Skeletal muscle satellite cell (primary cell): ENCODE measurements around the gene CDC7. TPM values are rescaled to one million over a fixed set of nuclear protein-coding genes. Genes with fewer than 3 reads are reported as not detected.
"Not testable (repeated sequence)": the region's sequence is repeated elsewhere in the genome, so short reads cannot be mapped to it uniquely, and the experiment has no call there.

ENCODE experiments used
- H3K27me3 ChIP-seq: 2 replicates; pipeline ENCODE4 v1.7.0; 2013; ENCODE audit warnings: low read length; ENCODE audit not compliant: control insufficient read depth, insufficient read depth
- H3K36me3 ChIP-seq: 2 replicates; pipeline ENCODE4 v1.7.0; 2013; ENCODE audit warnings: mild to moderate bottlenecking, control low read depth, low read length; ENCODE audit not compliant: insufficient read depth
- H3K4me1 ChIP-seq: 2 replicates; pipeline ENCODE4 v1.7.0; 2013; ENCODE audit warnings: low read length; ENCODE audit not compliant: control insufficient read depth, insufficient read depth
- H3K4me2 ChIP-seq: 2 replicates; pipeline ENCODE4 v1.7.0; 2013; ENCODE audit warnings: mild to moderate bottlenecking, low read length
- H3K4me3 ChIP-seq: 2 replicates; pipeline ENCODE4 v1.7.0; 2013; ENCODE audit warnings: low read length
- H3K9ac ChIP-seq: 2 replicates; pipeline ENCODE4 v1.7.0; 2013; ENCODE audit warnings: mild to moderate bottlenecking, low read depth, low read length, moderate library complexity
- H3K9me3 ChIP-seq: replicated peaks from 2 replicates; pipeline ENCODE4 v1.7.0; 2013; ENCODE audit warnings: mild to moderate bottlenecking, control low read depth, low read length
- total RNA-seq: library from RNA; depleted of rRNA; stranded (reverse); fragments of >200 nt; gene quantifications from 2 replicates; pipeline ENCODE4 v1.2.3, GENCODE V29; 2012; rRNA removed

CDC7 gene
- 5.8 and 6.8 TPM in 2 replicates for total RNA-seq

DNA sequence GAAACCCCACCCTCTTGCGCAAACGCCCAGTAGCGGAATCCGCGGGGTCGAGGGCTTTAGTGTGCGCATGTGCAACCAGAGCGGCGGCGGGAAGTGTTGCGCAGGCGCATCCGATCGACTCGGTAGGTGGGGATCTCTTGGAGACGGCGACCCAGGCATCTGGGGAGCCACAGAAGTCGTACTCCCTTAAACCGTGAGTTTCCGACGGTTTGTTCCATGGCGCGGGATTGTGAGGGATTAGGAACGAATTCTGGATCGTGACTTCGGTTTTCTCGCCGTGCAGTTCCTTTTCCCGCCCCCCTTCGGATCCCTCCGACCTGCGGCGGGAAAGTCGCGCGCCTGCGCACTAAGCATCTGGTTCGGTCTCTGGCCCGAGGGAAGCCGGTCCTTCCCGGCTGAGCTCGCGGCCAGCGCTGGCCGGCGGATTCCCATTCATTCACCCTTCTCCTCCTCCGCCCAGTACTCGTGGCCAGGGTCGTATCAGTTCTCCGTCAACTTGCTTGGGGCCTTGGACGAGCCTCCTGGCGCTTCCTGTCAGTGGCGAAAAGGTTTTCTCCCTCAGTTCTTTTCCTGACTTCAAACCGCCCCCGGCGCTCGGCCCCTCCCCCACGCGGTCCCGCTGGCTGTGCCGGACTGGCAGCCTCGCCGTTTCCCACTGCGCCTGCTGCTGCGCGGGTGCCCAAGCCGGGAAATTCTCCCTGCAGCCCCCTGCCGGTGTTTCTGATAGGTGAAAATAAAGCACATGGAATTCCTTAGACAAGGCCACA is at the start of gene CDC7:
Gene CDC7 (plus strand): TSS at position 96 of the 767 bp plus-strand sequence. CDS start 866 bp downstream, outside the sequence.
- H3K4me2 ChIP-seq, result peak within 1 kb of the TSS; percentile 94
- H3K9ac ChIP-seq, result peak within 1 kb of the TSS; percentile 86
- peaks cover 15% of the 10 kb centered on the region for H3K4me1 ChIP-seq
- no peaks in the 10 kb centered on the region for H3K36me3 ChIP-seq
- peak within 1 kb of the TSS; percentile 90 for H3K4me3 ChIP-seq
- H3K9me3 ChIP-seq, result no peaks in the 10 kb centered on the region
- H3K27me3 ChIP-seq, result no peaks in the 10 kb centered on the region

DNA sequence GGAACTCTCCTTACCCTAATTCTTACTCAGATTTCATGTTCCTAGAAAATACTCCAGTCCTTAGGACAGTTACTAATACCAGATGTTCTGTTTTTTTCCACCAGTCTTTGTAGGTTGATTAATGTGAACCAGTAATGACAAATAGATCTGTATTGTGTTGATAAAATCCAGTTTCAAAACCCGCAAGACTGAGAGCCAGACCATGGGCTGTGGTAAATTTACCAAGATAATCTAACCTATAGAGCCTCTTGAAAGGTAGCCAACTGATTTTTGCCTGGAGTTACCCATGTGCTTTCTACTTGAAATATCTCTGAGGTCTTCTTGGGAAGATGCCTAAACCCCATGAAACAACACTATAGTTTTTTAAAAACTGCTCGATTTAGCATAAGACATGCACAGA is 46.5 kb upstream of the CDC7 start:
- no peak overlapping the region for H3K4me2 ChIP-seq
- no peaks in the 10 kb centered on the region for H3K9me3 ChIP-seq
- H3K36me3 ChIP-seq, result no peaks in the 10 kb centered on the region
- H3K27me3 ChIP-seq, result peaks cover 3% of the 10 kb centered on the region
- H3K9ac ChIP-seq, result no peak overlapping the region
- no peak overlapping the region for H3K4me3 ChIP-seq
- H3K4me1 ChIP-seq, result no peaks in the 10 kb centered on the region

DNA sequence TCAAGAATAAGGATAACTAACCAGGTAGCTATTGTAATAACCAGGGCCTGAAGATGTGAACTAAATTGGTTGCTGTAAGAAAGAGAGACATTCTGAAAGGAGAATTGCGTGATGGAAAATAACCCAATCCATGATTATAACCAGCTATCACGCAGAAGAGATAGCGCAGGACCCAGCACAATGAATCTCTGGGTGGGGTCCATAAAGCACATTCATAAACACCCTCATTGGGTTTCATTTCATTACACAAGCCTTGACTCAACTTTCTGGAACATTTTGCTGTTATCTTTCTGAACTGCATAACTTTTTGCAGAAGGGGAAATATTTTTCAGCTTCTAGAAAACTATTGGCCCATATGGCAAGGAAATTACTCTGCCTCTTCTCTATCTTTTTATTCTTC is 45.3 kb upstream of the CDC7 start:
- H3K4me1 ChIP-seq, result no peaks in the 10 kb centered on the region
- H3K9ac ChIP-seq, result no peak overlapping the region
- H3K9me3 ChIP-seq, result no peaks in the 10 kb centered on the region

DNA sequence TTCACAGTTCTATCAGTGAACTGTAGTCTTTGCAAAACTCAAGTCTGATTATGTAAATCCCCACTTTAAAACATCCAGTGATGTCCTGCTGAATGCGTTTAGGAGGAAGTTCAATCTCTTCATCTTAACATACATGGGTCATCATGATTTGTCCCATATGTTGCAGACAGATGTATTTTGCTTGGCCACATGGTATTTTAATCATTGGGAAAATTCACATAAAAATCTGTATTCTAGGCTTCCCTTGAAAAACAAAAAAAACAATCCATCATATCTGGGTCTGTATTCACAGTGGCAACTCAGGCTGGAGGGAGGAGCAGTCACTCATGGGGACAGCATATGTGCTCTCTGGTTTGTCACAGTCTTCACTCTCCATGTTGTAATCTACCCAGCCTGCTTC is 44.8 kb upstream of the CDC7 start:
- no peaks in the 10 kb centered on the region for H3K9me3 ChIP-seq
- no peak overlapping the region for H3K4me3 ChIP-seq
- no peaks in the 10 kb centered on the region for H3K4me1 ChIP-seq
- no peak overlapping the region for H3K4me2 ChIP-seq
- no peak overlapping the region for H3K9ac ChIP-seq
- peaks cover 3% of the 10 kb centered on the region for H3K27me3 ChIP-seq
- no peaks in the 10 kb centered on the region for H3K36me3 ChIP-seq

More for the DNA sequence above, 45.3 kb upstream of the CDC7 start:
- peaks cover 3% of the 10 kb centered on the region for H3K27me3 ChIP-seq
- H3K4me3 ChIP-seq, result no peak overlapping the region
- H3K36me3 ChIP-seq, result no peaks in the 10 kb centered on the region
- no peak overlapping the region for H3K4me2 ChIP-seq

DNA sequence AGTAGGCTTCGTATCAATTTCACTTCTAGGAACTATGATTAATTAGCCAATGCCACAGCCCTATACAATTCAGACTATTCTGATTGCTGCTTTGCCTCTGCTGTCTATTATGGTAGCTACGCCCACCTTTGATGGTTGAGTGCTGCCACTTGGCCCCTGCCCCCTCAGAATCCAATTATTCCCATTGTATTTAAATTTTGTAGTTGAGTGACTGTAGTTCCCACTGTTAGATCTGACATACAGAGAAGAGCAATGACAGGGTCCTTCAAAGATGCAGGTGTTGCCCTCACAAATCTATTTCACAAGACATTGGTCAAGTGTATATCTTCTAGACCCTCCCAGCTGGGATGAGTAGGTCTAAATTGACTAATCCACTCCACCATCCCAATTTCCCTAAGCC is 35.3 kb upstream of the CDC7 start:
- H3K4me2 ChIP-seq, H3K27me3 ChIP-seq, H3K9ac ChIP-seq, H3K9me3 ChIP-seq, H3K4me3 ChIP-seq, H3K4me1 ChIP-seq, H3K36me3 ChIP-seq: not testable (repeated sequence)

DNA sequence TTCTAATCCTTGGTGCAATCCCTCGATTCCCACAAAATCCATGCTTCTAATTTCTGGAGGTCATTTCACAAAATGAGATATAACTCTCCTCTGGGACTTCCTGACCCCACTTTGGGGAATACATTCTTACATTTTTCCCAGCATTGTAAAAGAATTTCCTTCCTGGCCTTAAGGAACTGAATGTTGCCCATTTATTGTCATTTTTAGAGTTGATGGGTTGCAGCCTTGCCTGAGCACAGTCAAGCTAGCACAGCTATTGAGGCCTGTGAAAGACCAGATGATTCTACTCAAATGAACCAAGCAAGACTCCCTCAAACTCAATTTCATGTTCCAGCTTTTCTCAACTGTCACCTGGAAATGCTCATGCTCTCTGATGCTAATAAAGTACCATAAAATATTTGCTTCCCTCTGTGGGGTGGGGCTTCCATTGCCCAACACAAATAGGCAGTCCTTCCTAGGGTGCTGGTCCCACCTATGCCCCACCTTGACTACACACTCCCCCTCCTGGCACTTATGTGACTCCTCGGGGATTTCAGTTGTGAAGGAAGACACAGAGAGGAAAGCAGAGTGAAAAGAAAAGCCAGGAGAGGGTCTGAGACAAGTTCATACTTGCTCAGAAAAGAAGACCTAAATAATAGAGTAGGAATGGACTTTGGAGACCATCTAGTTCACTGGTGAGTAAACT is 24.0 kb upstream of the CDC7 start:
- Histone ChIP-seq H3K9me3 (no peaks in the 10 kb centered on the region), H3K4me3 (no peak overlapping the region), H3K4me1 (no peaks in the 10 kb centered on the region), H3K27me3 (peaks cover 2% of the 10 kb centered on the region), H3K4me2 (no peak overlapping the region), H3K36me3 (no peaks in the 10 kb centered on the region), H3K9ac (no peak overlapping the region)

DNA sequence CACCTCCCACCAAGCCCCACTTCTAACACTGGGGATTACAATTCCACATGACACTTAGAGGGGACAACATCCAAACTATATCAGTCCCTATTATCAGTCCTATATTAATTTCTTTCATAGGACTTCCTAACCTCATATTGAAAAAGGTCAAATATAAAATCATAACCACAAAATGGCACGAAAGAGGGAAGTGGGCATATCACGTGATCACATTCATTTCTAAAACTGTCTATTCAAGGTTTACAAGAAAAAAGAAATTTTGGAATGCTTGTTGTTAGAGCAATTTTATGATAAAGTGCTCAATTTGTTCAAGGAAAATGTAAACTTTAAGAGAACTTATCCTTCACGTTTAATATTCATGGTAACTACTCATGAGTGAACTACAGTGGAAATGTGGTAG is 13.2 kb upstream of the CDC7 start:
- no peaks in the 10 kb centered on the region for H3K9me3 ChIP-seq
- no peak overlapping the region for H3K4me2 ChIP-seq
- H3K27me3 ChIP-seq, result peaks cover 13% of the 10 kb centered on the region
- no peak overlapping the region for H3K4me3 ChIP-seq
- no peaks in the 10 kb centered on the region for H3K4me1 ChIP-seq
- no peak overlapping the region for H3K9ac ChIP-seq
- H3K36me3 ChIP-seq, result no peaks in the 10 kb centered on the region

DNA sequence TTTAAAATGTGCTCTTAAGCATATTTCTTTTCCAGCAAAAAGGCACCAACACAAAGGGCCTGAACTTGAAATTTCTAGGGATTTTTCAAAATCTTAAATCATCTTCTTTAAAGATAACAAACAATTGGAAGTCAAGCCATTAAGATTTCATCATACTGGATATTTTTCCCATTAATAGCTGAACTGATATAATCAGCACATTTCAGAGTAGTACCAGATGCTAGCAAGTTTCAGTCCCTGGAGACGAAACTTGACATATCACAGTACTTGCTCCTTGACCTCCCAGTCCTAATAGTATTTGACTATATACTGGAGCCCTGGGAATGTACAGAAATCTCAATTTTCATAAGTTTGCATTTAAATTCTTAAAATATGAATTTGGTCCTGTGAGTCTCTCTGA is 10.2 kb upstream of the CDC7 start:
- Histone ChIP-seq H3K4me3 (no peak overlapping the region), H3K36me3 (no peaks in the 10 kb centered on the region), H3K4me2 (no peak overlapping the region), H3K9ac (no peak overlapping the region), H3K9me3 (no peaks in the 10 kb centered on the region), H3K4me1 (no peaks in the 10 kb centered on the region), H3K27me3 (peaks cover 13% of the 10 kb centered on the region)

DNA sequence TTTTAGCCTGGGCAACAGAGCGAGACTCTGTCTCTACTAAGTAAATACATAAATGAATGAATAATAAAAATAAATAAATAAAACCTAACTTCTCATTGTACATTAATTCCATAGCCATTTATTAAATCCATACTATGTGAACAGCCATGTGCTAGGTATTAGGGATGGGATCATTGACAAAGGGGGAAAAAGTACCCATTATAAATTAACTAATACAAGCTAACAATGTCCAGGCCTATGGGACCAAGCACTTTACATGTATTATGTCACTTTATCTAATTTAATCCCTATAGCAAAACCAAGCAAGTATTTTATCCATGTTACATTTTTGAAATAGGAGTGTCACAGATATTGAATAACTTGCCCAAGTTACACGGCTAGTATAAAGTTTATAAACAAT is 2.6 kb upstream of the CDC7 start:
- Histone ChIP-seq H3K36me3 (no peaks in the 10 kb centered on the region), H3K9ac (no peak overlapping the region), H3K4me1 (peaks cover 15% of the 10 kb centered on the region), H3K4me2 (no peak overlapping the region), H3K9me3 (no peaks in the 10 kb centered on the region), H3K27me3 (no peaks in the 10 kb centered on the region), H3K4me3 (no peak overlapping the region)

DNA sequence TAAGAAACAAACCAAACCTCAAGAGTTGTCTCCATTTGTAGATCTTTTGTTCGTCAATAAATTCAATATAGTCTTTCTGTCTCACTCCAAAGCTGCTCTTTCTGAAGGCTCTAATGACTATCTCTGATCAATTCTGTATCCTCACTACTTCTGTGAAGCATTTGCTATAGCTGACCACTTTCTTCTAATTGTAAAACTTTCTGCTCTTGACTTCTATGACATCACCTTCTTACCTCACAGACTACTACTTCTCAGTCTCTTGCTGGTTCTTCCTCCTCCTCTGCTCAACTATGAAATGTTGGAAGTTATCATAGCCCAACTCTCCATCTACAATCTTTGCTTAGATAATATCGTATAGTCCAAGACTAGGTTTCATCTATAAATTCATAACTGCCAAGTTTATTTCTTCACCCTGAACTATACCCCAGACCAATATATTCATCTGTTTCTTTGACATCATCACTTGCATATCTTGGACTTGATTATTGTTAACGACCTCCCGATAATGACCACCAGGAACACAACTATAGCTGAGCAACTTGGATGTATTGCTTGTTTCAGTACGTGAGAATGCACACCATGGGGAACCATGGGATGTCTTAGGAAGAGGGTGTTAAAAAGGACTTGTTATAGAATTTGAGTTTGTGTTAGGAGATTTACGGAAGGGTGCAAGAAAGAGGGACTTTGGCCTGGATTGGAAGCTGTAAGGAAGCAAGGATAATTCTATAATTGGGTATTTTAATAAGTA is 2.0 kb upstream of the CDC7 start:
- Histone ChIP-seq H3K4me2 (no peak overlapping the region), H3K27me3 (no peaks in the 10 kb centered on the region), H3K9ac (no peak overlapping the region), H3K36me3 (no peaks in the 10 kb centered on the region), H3K4me1 (peaks cover 15% of the 10 kb centered on the region), H3K4me3 (no peak overlapping the region), H3K9me3 (no peaks in the 10 kb centered on the region)

DNA sequence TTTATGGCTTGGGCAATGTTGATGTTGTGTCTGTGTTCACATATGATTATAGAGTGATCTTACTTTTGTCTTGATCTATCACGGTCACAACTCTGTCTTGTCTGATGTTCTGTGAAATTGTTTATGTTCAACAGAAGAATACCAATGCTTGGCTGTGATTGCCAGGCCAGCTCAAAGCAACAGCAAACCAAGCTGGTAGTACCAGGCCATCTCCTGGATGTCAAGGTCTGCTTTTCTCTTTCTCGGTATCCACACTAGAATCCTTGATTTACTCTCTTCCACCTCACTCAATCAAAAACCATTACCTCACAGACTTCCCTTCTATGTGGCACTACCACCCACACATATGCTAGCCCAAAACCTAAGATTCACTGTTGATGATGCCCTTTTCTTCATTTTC is 1.3 kb upstream of the CDC7 start:
- H3K4me1 ChIP-seq, result peaks cover 15% of the 10 kb centered on the region
- no peaks in the 10 kb centered on the region for H3K27me3 ChIP-seq
- no peaks in the 10 kb centered on the region for H3K9me3 ChIP-seq
- no peak overlapping the region for H3K4me3 ChIP-seq
- no peak overlapping the region for H3K4me2 ChIP-seq
- H3K9ac ChIP-seq, result no peak overlapping the region
- no peaks in the 10 kb centered on the region for H3K36me3 ChIP-seq
